Measurements from ENCODE around the gene CTNND2.

- TF ChIP-seq PKNOX1 (IDR thresholded peaks at IDR 0.05) (no peak), BHLHE40 (IDR thresholded peaks at IDR 0.05; ENCODE audit: borderline replicate concordance) (no peak), ZNF384 (IDR thresholded peaks at IDR 0.05) (no peak), FOXM1 (IDR thresholded peaks at IDR 0.05; ENCODE audit: borderline replicate concordance) (no peak), ARNT (IDR thresholded peaks at IDR 0.05) (no peak)
Observed at GRCh38 chr5:11502783-11503182, 401.5 kb downstream of the CTNND2 start.

Measured in HEK293T (cell line).